ENCODE results near the gene CCL24. TPM values are rescaled to one million over a fixed set of nuclear protein-coding genes. Genes with fewer than 3 reads are reported as not detected.

Gene CCL24
- total and polyA plus RNA-seq, 2 donors (not counting 3 experiments of a cell fraction or from before 2014, with no cell fraction given): not detected

DNA sequence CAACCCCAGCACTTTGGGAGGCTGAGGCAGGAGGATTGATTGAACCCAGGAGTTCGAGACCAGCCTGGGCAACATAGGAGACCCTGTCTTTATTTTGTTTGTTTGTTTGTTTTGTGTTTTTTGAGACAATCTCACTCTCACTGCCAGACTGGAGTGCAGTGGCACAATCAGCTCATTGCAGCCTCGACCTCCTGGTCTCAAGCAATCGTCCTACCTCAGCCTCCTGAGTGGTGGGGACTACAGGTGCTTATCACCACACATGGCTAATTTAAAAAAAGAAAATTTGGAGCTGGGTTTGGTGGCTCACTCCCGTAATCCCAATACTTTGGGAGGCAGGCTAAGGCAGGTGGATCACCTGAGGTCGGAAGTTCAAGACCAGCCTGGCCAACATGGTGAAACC, 30.6 kb upstream of the CCL24 start:
- Histone ChIP-seq H3K9ac (replicated peaks; ENCODE audit: extremely low read depth, insufficient read depth, low read length) (no peak overlapping the region), H3K27me3 (ENCODE audit: control insufficient read depth in 2 of 2, insufficient read depth in 2 of 2, low read length in 2 of 2) (no peaks in the 10 kb centered on the region), H3K36me3 (ENCODE audit: control insufficient read depth in 2 of 2, extremely low read depth in 1 of 2, insufficient read depth in 2 of 2, low read length in 2 of 2) (no peaks in the 10 kb centered on the region), H3K27ac (ENCODE audit: insufficient read depth, low read depth, low read length) (no peak overlapping the region), H3K4me2 (ENCODE audit: insufficient read depth, low read length) (no peak overlapping the region), H3K79me2 (ENCODE audit: control insufficient read depth, insufficient read depth, low read length) (no peaks in the 10 kb centered on the region), H2AFZ (ENCODE audit: low read depth, low read length) (no peak overlapping the region), H3K9me3 (replicated peaks; ENCODE audit: control insufficient read depth, insufficient read depth, low read length) (no peaks in the 10 kb centered on the region), H3K9me1 (replicated peaks; ENCODE audit: control insufficient read depth, extremely low read depth, insufficient read depth, low read length) (no peaks in the 10 kb centered on the region), H3K4me1 (ENCODE audit: control insufficient read depth, extremely low read depth, insufficient read depth, low read length) (peaks cover 16% of the 10 kb centered on the region), H4K20me1 (replicated peaks; ENCODE audit: control insufficient read depth, extremely low read depth, insufficient read depth, low read length) (no peaks in the 10 kb centered on the region), H3K4me3 (replicated peaks in 1 of 3; ENCODE audit: insufficient read depth in 1 of 3, low read depth in 1 of 3, low read length in 3 of 3) (no peak overlapping the region)
- ChIA-PET CTCF (no interaction called here), POLR2A (no interaction called here)
- dilution Hi-C loops (cut with MboI; ENCODE audit: extremely low pct_ligation_motif_present, low sequenced_read_pairs): no loop called here
- no TSS peak for BruUV-seq (replicated peaks)
- DNase-seq (ENCODE audit: low read depth, low spot score): no peak
- intact Hi-C loops (cut with micrococcal nuclease): no loop called here
- TF ChIP-seq FOS (IDR thresholded peaks at IDR 0.05; ENCODE audit: borderline replicate concordance, insufficient read depth, low read length): no peak
- no peak for TF ChIP-seq JUN (IDR thresholded peaks at IDR 0.05; ENCODE audit: borderline replicate concordance, insufficient read depth, insufficient read length, low read depth)
- TF ChIP-seq, protein P1, sequence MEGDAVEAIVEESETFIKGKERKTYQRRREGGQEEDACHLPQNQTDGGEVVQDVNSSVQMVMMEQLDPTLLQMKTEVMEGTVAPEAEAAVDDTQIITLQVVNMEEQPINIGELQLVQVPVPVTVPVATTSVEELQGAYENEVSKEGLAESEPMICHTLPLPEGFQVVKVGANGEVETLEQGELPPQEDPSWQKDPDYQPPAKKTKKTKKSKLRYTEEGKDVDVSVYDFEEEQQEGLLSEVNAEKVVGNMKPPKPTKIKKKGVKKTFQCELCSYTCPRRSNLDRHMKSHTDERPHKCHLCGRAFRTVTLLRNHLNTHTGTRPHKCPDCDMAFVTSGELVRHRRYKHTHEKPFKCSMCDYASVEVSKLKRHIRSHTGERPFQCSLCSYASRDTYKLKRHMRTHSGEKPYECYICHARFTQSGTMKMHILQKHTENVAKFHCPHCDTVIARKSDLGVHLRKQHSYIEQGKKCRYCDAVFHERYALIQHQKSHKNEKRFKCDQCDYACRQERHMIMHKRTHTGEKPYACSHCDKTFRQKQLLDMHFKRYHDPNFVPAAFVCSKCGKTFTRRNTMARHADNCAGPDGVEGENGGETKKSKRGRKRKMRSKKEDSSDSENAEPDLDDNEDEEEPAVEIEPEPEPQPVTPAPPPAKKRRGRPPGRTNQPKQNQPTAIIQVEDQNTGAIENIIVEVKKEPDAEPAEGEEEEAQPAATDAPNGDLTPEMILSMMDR (IDR thresholded peaks at IDR 0.05; ENCODE audit: extremely low read depth in 1 of 2, insufficient read depth in 1 of 2, low read depth in 1 of 2, low read length in 2 of 2): no peak
- TF ChIP-seq GATA2 (IDR thresholded peaks at IDR 0.05; ENCODE audit: insufficient read depth, insufficient read length, low read depth, low read length): no peak
- no peak for TF ChIP-seq POLR2AphosphoS5 (IDR thresholded peaks at IDR 0.05; ENCODE audit: insufficient read depth, low read depth, low read length)
- no peak for TF ChIP-seq POLR2A (IDR thresholded peaks at IDR 0.05; ENCODE audit: low read depth, low read length)
- TF ChIP-seq, protein P2, sequence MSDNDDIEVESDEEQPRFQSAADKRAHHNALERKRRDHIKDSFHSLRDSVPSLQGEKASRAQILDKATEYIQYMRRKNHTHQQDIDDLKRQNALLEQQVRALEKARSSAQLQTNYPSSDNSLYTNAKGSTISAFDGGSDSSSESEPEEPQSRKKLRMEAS (IDR thresholded peaks at IDR 0.05; ENCODE audit: insufficient read depth, insufficient read length): no peak
- no peak for TF ChIP-seq MYC (IDR thresholded peaks at IDR 0.05; ENCODE audit: low read depth, low read length)
- no peak for TF ChIP-seq EZH2 (IDR thresholded peaks at IDR 0.05; ENCODE audit: borderline replicate concordance, low read depth, low read length, severe bottlenecking)
- FAIRE-seq: no peak

All from endothelial cell of umbilical vein (primary cell).